Mucosa of rectum (tissue), 2 donors: ENCODE measurements around the gene OR2M5.

Source experiments
- H3K27ac ChIP-seq, 2 donors: one replicate each; pipeline ENCODE4 v1.7.0; 2013; ENCODE audit warnings: inconsistent platforms in 2 of 2, low read depth in 2 of 2, low read length in 2 of 2
- H3K27me3 ChIP-seq, 2 donors: one replicate each; pipeline ENCODE4 v1.7.0; 2013; ENCODE audit warnings: low read length in 2 of 2; ENCODE audit not compliant: control insufficient read depth in 2 of 2, insufficient read depth in 2 of 2
- H3K36me3 ChIP-seq, 2 donors: one replicate each; pipeline ENCODE4 v1.7.0; 2013; ENCODE audit warnings: low read length in 2 of 2; ENCODE audit not compliant: control insufficient read depth in 2 of 2, insufficient read depth in 2 of 2
- H3K4me1 ChIP-seq, 2 donors: one replicate each; pipeline ENCODE4 v1.7.0; 2013; ENCODE audit warnings: low read length in 2 of 2, mild to moderate bottlenecking in 1 of 2; ENCODE audit not compliant: control insufficient read depth in 2 of 2, insufficient read depth in 2 of 2
- H3K4me3 ChIP-seq, 2 donors: one replicate each; pipeline ENCODE4 v1.7.0; 2013; ENCODE audit warnings: low read length in 2 of 2
- H3K9ac ChIP-seq, 2 donors: one replicate each; pipeline ENCODE4 v1.7.0; 2013; ENCODE audit warnings: low read length in 2 of 2, low read depth in 1 of 2, mild to moderate bottlenecking in 1 of 2
- H3K9me3 ChIP-seq, 2 donors: one replicate each; pipeline ENCODE4 v1.7.0; 2013; ENCODE audit warnings: low read length in 2 of 2; ENCODE audit not compliant: control insufficient read depth in 2 of 2
- donor health status: healthy.
- donor health status: Normal muscosa, but diverticular disease.

OR2M5 gene

GRCh38 chr1:248155927-248156326, 11.0 kb downstream of the OR2M5 start:
- Histone ChIP-seq H3K4me1 (no peaks in the 10 kb centered on the region), H3K9ac (no peak overlapping the region), H3K27ac (no peak overlapping the region), H3K27me3 (no peaks in the 10 kb centered on the region), H3K36me3 (no peaks in the 10 kb centered on the region), H3K9me3 (peaks cover 0 to 2% of the 10 kb centered on the region in 2 donors), H3K4me3 (no peak overlapping the region)

- H3K27me3 ChIP-seq: no peaks in the 10 kb centered on the region
- H3K4me1 ChIP-seq: no peaks in the 10 kb centered on the region
- no peak overlapping the region for H3K27ac ChIP-seq
- no peak overlapping the region for H3K9ac ChIP-seq
- H3K4me3 ChIP-seq: no peak overlapping the region
- peaks cover 0 to 2% of the 10 kb centered on the region in 2 donors for H3K9me3 ChIP-seq
- no peaks in the 10 kb centered on the region for H3K36me3 ChIP-seq
These were observed 13.8 kb downstream of the OR2M5 start for GRCh38 chr1:248158758-248159157.

- Histone ChIP-seq H3K4me1 (no peaks in the 10 kb centered on the region), H3K9me3 (no peaks in the 10 kb centered on the region), H3K36me3 (no peaks in the 10 kb centered on the region), H3K9ac (no peak overlapping the region), H3K27ac (no peak overlapping the region), H3K27me3 (no peaks in the 10 kb centered on the region), H3K4me3 (no peak overlapping the region)
These were observed 19.1 kb downstream of the OR2M5 start for GRCh38 chr1:248164031-248164430.

GRCh38 chr1:248165186-248165585, 20.2 kb downstream of the OR2M5 start:
- Histone ChIP-seq H3K36me3 (no peaks in the 10 kb centered on the region), H3K4me3 (no peak overlapping the region), H3K4me1 (no peaks in the 10 kb centered on the region), H3K27ac (no peak overlapping the region), H3K9ac (no peak overlapping the region), H3K9me3 (no peaks in the 10 kb centered on the region), H3K27me3 (no peaks in the 10 kb centered on the region)

GRCh38 chr1:248174521-248174920, 29.6 kb downstream of the OR2M5 start, which contains the start of gene OR2M2:
Gene OR2M2, plus strand, starts transcription at chr1:248174821. Its CDS starts 5,165 bp downstream, at chr1:248179986.
- no peaks in the 10 kb centered on the region for H3K27me3 ChIP-seq

GRCh38 chr1:248183996-248184395, 39.0 kb downstream of the OR2M5 start:
- Histone ChIP-seq H3K27ac (no peak overlapping the region), H3K27me3 (no peaks in the 10 kb centered on the region), H3K4me1 (no peaks in the 10 kb centered on the region), H3K9ac (no peak overlapping the region), H3K4me3 (no peak overlapping the region), H3K9me3 (peaks cover 0 to 3% of the 10 kb centered on the region in 2 donors), H3K36me3 (no peaks in the 10 kb centered on the region)

More at GRCh38 chr1:248174521-248174920, 29.6 kb downstream of the OR2M5 start, which contains the start of gene OR2M2:
- no peaks in the 10 kb centered on the region for H3K36me3 ChIP-seq
- no peaks in the 10 kb centered on the region for H3K9me3 ChIP-seq
- H3K27ac ChIP-seq: no peak within 1 kb of the TSS
- no peaks in the 10 kb centered on the region for H3K4me1 ChIP-seq
- H3K4me3 ChIP-seq: no peak within 1 kb of the TSS
- no peak within 1 kb of the TSS for H3K9ac ChIP-seq

GRCh38 chr1:248187363-248187762, 42.4 kb downstream of the OR2M5 start:
- H3K9me3 ChIP-seq: no peaks in the 10 kb centered on the region
- H3K9ac ChIP-seq: no peak overlapping the region
- no peaks in the 10 kb centered on the region for H3K4me1 ChIP-seq
- no peaks in the 10 kb centered on the region for H3K27me3 ChIP-seq
- no peaks in the 10 kb centered on the region for H3K36me3 ChIP-seq
- H3K27ac ChIP-seq: no peak overlapping the region
- no peak overlapping the region for H3K4me3 ChIP-seq

- H3K4me3 ChIP-seq: no peak overlapping the region
- no peaks in the 10 kb centered on the region for H3K36me3 ChIP-seq
- H3K4me1 ChIP-seq: no peaks in the 10 kb centered on the region
- H3K9me3 ChIP-seq: no peaks in the 10 kb centered on the region
- no peak overlapping the region for H3K9ac ChIP-seq
- no peak overlapping the region for H3K27ac ChIP-seq
- H3K27me3 ChIP-seq: no peaks in the 10 kb centered on the region
These were observed 44.1 kb downstream of the OR2M5 start for GRCh38 chr1:248189026-248189425.

- Histone ChIP-seq H3K4me1 (no peaks in the 10 kb centered on the region), H3K27me3 (no peaks in the 10 kb centered on the region), H3K36me3 (no peaks in the 10 kb centered on the region), H3K4me3 (no peak overlapping the region), H3K27ac (no peak overlapping the region), H3K9me3 (no peaks in the 10 kb centered on the region), H3K9ac (no peak overlapping the region)
These were observed 49.2 kb downstream of the OR2M5 start for GRCh38 chr1:248194117-248194516.
